Measurements from ENCODE around the gene CYTIP.

The CYTIP gene

GRCh38 chr2:157443795-157444640, at the start of gene CYTIP:
Gene CYTIP, minus strand, starts transcription at chr2:157444089. Its CDS starts 69 bp downstream, at chr2:157444020.
- DNase-seq (ENCODE audit: low read depth in 2 of 2): no peak

GRCh38 chr2:157492189-157492773, 48.4 kb upstream of the CYTIP start:
- peak; percentile 49 to 60 for DNase-seq (ENCODE audit: low read depth in 2 of 2)

- no peak for DNase-seq (ENCODE audit: low read depth in 2 of 2)
Observed at GRCh38 chr2:157489983-157490382, 46.1 kb upstream of the CYTIP start.

GRCh38 chr2:157488877-157489276, 45.0 kb upstream of the CYTIP start:
- DNase-seq (ENCODE audit: low read depth in 2 of 2): no peak

- DNase-seq (ENCODE audit: low read depth in 2 of 2): no peak
Observed at GRCh38 chr2:157487747-157488146, 43.9 kb upstream of the CYTIP start.

GRCh38 chr2:157487271-157487610, 43.4 kb upstream of the CYTIP start:
- DNase-seq (ENCODE audit: low read depth in 2 of 2): no peak

- no peak for DNase-seq (ENCODE audit: low read depth in 2 of 2)
Observed at GRCh38 chr2:157486596-157487270, 42.8 kb upstream of the CYTIP start.

- no peak for DNase-seq (ENCODE audit: low read depth in 2 of 2)
Observed at GRCh38 chr2:157480182-157480961, 36.5 kb upstream of the CYTIP start.

- DNase-seq (ENCODE audit: low read depth in 2 of 2): no peak
Observed at GRCh38 chr2:157479081-157480027, 35.5 kb upstream of the CYTIP start.

GRCh38 chr2:157477919-157478318, 34.0 kb upstream of the CYTIP start:
- DNase-seq (ENCODE audit: low read depth in 2 of 2): no peak

- no peak for DNase-seq (ENCODE audit: low read depth in 2 of 2)
Observed at GRCh38 chr2:157476953-157477709, 33.2 kb upstream of the CYTIP start.

- no peak for DNase-seq (ENCODE audit: low read depth in 2 of 2)
Observed at GRCh38 chr2:157475722-157476390, 32.0 kb upstream of the CYTIP start.

- no peak for DNase-seq (ENCODE audit: low read depth in 2 of 2)
Observed at GRCh38 chr2:157473581-157473980, 29.7 kb upstream of the CYTIP start.

GRCh38 chr2:157471078-157471477, 27.2 kb upstream of the CYTIP start:
- no peak for DNase-seq (ENCODE audit: low read depth in 2 of 2)

- DNase-seq (ENCODE audit: low read depth in 2 of 2): no peak
Observed at GRCh38 chr2:157470321-157470720, 26.4 kb upstream of the CYTIP start.

GRCh38 chr2:157469726-157470125, 25.8 kb upstream of the CYTIP start:
- DNase-seq (ENCODE audit: low read depth in 2 of 2): no peak

GRCh38 chr2:157468931-157469708, 25.2 kb upstream of the CYTIP start:
- DNase-seq (ENCODE audit: low read depth in 2 of 2): no peak

- no peak for DNase-seq (ENCODE audit: low read depth in 2 of 2)
Observed at GRCh38 chr2:157466764-157467163, 22.9 kb upstream of the CYTIP start.

GRCh38 chr2:157465554-157465953, 21.7 kb upstream of the CYTIP start:
- DNase-seq (ENCODE audit: low read depth in 2 of 2): no peak
